HG03095 (cell line): ENCODE results near the gene SH3BGRL3.
"Not testable (repeated sequence)": the region's sequence is repeated elsewhere in the genome, so short reads cannot be mapped to it uniquely, and the experiment has no call there.

ENCODE experiments used
- ATAC-seq: cut with Tn5 transposase; IDR thresholded peaks from one replicate; pipeline ENCODE4 v1.9.1; 2021; ENCODE audit warnings: moderate library complexity; ENCODE audit not compliant: unreplicated experiment

The SH3BGRL3 gene

DNA sequence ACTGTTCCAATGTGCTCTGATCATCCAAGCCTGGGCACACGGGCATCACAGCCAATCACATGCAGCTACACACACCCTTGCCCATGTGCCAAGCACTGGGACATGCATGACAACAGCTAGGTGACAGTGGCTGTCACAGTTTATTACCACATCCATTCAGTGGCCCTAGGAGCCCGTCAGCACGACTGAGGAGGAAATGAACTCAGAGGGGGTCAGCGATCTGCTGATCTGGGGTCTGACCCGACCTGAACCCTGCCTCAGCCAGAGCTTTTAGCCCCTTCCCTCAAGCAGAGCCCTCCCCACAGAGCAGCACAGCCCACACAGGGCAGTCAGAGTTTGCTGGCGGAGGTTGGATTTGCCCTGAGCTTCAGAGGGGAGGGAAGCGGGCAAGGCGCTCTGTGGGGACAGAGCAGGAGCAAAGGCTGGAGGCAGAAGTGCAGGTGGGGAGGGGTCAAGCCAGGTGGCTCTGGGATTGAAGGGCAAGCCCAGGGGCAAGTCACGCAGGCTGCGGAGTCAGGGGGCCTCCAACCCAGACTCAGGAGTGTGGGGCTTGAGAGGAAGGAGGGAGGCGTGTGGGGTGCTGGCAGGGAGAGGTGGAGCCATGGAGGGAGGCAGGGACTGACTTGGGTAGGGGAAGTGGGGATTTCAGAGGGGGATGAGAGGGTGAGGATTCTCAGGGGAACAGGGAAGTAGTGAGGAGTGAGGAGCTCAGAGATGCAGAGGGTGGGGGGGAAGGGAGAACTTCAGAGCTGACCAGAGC lies 10.4 kb downstream of the SH3BGRL3 start:
- no peak for ATAC-seq

DNA sequence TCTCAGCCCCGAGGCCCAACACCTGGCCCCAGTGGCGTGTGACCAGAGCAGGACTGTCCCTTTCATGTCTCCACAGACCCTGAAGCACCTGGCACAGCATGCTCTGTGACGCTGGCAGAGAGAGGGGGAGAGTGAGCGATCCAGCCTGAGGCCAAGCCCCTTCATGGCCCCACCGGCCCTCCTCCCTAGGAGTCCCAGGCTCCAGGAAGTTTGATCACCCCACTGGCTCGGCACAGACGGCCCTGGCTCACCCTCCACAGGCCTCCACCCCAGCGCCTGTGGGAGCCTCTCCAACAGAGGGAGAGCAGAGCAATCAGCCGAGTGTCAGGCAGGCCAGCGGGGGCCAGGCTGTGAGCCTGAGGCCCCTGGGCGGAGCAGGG lies 11.0 kb downstream of the SH3BGRL3 start:
- no peak for ATAC-seq

DNA sequence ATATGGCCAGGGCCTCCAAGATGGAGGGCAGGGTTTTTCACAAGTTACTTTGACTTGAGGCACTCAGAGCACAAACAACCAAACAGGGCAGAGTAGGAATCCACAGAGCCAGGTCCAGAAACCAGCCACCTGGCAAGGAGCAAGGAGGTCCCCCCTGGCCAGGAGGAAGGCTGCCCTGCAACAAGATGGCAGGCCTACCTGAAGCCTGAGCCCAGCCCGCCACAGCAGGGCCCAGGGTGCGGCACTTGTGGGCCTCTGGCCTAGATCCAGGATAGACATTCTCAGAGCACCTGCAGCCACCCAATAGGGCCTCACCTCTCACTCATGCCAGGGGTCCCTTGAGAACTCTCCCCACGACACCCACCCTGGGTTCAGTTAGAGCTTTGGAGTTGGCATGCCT lies 11.5 kb downstream of the SH3BGRL3 start:
- no peak for ATAC-seq

DNA sequence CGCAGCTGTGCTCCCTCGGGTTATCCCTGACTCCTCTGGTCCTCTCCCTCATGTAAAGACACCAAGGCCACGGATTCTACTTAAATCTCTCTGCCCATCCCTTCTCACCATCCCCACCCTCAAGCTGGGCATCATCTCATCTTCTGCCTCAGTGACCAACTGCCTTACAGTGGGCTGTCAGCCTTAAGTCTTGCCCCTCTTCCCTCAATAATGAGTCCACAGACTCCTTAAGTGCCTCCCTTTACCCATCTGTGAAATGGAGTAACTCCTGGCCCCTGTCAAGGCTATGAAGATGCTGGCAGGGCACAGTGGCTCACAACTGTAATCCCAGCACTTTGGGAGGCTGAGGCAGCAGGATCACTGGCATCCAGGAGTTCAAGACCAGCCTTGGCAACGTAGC lies 12.1 kb downstream of the SH3BGRL3 start:
- ATAC-seq = no peak

DNA sequence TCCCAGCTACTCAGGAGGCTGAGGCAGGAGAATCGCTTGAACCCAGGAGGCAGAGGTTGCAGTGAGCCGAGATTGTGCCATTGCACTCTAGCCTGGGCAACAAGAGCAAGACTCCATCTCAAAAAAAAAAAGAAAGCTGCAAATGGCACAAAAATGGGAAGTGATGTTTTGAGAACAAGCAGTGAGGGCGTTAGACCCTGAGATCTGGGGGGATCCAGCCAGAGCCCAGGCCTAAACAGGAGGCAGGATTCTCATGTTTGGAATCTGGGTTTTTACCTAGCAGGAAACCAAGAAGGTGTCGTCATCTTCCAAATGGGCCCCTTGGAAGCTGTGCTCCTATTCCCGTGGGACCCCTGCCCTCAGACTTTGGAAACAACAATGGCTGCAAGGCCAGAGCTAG lies 12.8 kb downstream of the SH3BGRL3 start:
- ATAC-seq = not testable (repeated sequence)

DNA sequence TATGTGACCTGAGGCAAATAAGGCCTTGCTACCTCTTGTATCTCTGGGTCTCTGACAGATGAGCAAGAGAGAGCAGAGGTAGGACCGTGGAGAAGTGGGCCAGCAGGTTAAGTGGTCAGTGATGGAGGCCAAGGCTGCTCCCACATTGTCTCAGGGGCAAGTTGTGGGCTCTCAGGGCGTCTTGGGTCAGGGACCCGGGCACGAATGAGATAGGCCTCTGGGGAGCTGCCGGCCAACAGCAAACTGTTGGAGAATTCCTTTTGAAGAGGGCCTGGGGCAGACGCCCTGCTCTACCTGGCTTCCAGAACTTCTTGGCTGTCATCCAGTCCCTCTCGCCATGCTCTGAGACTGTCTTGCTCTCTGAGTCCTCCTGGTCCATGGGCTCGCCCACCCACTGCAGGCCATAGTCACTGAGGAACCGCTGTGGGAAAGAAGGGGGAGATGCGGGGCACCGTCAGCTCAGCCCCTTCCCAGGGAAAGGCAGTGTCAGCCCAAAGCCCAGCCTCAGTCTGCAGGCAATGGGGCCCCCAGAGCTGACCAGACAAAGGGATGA lies 14.1 kb downstream of the SH3BGRL3 start:
- ATAC-seq = no peak

DNA sequence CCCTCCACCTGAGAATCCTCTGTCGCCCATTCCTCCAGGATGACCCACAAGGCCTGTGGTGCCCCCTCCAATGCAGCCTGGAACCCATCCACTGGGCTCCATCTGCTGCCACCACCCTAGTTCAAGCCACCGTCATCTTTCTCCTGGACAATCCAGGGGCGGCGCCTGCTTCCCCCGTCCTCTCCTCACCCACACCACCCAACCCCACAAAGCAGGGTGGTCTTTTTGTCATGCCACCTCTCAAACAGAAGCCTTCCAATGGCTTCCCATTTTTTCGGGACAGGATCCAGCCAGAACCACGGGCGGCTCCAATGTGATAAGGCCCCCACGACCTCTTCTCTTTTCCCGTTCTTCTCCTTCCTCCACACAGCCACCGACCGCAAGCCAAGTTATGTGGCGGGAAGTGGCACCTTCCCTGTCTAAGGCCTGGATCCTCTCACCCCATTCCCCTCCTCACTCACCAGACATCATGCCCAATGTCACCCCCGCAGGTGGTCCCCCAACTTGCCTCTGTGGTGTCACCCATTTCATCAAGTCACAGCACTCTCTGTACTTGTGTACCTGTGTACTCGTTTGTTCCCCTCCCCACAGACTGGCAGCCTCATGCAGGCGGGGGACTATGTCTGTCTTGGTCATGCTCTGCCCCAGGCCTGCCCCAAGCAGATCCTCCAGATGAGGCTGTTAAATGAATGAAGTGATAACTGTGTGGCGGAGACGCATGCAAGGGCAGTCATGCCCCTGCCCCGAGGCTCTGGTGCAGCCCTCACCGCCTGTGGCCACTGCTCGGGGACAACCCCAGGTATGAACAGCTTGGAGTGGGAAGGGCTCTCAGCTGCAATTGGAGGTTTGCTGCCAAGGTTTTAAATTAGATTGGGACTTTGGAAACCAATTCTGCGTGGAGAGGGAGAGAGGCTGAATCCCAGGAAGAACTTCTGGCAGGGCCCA lies 15.6 kb downstream of the SH3BGRL3 start:
- no peak for ATAC-seq

DNA sequence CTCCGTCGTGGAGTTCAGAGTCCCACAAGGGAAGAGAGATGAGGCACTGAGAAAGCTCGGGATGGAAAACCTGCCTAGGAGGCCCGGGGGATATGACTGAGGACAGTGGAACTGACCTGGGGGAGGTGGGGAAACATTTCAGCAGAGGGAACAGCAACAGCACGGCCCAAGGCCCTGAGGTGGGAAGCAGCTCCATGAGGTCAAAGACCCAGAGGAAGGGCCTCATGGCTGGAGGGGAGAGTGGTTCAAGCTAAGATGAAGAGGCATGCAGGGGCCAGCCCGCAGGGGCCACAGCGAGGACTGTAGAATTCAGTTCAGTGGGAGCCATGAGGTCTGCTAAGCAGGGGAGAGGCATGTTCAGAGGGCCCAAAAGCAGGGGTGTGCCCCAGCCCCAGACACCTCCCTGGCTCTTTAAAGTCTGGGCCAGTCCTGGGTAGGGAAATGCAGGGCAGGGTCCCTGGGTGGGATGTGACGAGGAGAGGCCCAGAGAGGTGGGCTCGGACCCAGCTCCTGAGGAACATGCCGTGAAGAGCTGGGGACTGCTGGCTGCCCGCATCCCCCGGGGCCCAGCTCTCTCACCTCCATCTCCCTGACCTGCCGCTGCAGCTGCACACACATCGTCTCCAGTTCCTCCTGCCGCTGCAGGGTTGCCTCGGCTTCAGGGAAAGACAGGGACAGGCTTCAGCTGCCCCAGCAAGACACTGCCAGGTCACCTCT lies 16.6 kb downstream of the SH3BGRL3 start:
- no peak for ATAC-seq

DNA sequence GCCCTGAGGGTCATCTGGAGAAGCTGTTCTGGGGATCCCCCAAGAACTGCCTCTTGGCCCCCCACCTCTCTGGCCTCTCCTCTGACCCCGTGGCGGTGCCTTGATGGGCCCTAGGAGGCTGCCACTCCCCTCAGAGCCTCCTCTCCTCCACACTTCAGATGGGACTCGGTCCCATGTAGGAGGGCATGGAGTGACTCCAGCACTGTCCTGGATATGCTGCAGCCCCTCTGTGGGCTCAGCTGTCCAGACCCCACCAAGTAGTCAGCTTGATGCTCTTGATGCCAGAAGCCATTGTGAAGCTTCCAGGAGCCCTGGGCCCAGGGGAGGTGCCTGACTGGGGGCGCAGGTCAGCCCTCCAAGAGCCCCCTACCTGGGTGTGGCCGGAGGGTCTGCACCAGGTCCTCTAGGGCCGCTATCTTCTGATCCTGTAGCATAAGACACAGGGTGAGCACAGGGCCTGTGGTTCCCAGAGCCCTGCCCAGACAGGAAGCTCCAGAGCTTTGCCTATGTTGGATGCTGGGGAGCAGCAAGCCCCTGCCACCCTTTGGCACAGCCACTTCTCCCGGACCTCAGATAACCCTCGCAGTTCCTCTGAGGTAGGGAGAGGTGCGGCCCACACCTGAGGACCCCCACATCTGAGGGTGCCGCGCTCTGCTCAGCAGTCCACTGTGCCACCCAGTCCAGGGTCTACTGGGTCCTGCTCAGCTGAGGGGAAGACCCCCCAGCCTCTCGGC lies 17.3 kb downstream of the SH3BGRL3 start:
- ATAC-seq = no peak

DNA sequence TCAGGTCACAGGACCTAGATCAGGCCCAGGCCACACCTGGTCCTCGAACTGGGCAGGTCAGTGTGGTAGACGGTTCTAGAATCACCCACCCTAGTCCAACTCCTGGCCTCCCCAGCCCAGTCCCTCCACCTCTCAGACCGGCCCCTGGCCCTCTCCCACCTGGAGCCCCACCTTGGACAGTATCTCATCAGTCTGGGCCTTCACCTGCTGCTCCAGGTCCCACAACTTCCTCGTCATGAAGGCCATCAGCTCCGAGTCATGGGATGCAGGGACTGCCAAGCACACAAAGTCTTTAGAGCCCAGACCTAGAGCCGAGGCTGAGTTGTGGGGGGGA lies 17.9 kb downstream of the SH3BGRL3 start:
- ATAC-seq = no peak

DNA sequence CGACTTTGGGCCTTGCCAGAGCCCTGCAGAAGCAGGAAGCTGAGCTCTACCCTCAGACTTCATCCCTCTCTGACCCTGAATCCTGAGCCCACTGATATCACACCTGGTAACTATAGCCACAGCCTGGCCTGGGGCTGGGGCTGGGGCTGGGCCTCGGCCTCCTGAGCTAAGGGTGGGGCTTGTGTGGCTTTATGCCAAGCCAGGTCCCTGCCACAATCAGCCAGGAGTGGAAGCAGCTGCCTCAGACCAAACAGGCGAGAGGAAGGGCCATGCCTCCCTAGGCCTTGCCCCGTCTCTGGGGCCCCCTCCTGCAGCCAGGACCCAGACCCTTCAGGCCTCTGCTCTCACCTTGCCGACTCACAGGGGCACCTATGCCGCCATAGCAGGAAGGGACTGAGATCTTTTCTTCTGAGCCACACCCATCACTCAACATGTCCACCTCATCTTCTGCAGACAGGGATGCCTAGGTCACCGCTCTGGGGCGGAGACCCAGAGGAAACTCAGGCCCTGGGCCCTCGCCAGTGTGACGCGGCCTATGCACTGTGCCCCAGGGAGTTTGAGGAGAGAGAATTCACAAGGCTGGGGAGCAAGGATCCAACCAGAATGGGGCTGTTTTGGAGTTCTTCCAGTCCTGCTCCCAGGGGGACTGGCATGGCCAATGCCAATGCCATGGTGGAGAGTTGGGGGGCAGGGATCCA lies 20.8 kb downstream of the SH3BGRL3 start:
- ATAC-seq = no peak

DNA sequence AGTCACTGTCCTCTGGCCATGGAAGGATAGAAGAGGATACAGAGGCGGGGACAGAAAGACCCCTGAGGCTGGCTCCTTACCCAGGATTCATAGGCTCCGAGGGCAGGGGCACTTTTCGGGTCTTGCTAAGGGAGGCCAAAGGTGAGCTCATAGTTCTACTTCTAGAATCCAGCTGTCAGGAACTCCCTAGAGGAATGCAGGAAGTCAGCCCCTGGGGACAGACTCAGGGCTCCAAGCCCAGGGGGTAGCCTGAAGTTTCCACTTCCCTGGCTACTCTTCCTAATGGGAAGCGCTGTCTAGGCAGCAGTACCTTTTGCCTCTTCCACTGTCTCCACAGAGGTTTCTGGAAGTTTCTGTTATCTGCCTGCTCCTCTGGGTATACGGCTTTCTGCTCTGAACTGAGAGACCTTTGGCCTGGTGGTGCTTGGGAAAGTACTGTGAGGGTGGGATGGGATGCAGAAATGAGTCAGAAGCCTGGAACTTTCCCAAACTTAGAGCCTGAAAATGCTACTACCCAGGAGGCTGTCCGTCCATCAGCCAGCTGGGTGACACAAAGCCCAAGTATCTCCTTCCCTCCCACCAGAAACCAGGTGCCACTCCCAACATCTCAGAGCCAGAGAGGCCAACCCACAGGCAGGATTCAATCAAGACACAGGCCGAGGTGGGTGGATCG lies 23.0 kb downstream of the SH3BGRL3 start:
- ATAC-seq = no peak

DNA sequence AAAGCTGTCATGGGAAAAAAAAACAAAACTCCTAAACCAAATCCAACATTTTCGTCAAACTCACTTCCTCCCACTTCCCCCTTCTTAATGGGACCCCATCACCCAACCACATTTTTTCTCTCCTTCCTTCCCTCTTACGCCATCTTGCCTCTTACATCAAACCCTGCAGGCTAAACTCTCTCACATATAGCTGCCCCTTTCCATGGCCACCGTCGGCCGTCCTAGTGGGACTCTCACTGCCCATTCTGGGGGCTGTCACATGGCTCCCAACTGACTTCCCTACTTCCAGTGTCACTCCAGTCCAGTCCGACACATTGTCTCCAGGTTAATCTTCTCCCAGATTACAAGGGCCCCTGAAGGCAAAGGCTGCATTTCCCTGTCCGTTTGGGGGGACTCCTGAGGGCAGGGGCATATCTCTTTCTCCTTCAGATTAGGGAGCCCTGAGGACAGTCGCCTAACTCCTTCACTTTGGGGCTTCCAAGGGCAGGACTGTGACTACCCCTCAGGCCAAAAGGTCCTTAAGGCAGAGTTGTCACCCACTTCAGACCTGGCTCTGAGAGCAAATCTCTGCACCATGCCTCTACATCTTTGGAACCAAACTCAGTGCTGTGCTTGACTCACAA lies 25.9 kb downstream of the SH3BGRL3 start:
- ATAC-seq = no peak

DNA sequence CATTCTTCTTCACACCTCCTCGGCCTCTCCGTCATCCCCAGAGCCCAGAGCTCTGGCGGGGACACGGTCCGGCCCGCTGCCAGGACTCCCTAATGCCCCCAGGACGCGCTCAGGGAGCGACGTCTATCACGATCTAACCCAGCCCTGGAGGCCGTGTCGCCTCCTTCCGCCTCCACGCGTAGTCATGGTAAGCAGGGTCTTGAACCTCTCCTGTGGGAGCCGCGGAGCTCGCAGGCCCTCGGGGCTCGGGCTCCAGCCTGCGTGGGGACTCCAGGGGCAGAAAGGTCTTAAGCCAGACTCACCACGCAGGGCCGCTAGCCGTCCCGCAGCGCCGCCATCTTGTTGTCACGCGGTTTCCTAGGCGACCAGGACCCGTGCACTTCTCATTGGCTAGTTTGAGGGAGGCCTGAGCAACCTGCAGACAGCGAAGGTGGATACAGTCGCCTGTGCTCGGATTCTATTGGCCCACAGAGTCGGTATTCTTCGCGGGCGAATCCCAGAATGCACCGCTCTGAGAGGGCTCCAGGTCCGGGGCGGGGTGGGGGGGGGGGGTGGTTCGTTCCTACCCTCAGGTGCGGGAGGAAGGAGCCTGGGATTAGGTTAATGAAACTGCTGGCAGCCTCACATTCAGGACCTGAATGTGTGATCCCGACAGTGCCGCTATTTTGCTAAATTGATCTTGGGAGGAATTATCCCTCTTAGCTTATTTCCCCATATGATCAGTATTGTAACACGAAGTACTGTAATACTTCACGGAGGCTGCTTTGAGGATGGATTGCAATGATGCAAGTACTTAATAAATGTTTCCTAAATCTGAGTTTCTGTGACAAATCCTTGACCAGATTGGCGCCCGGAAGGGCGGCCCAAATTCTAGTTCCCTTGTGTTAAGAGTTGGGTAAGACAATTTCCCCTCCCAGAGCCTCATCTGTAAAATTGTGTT lies 26.7 kb downstream of the SH3BGRL3 start, which contains the start of gene UBXN11:
TSS of gene UBXN11 (minus strand) at position 347 of the 940 bp plus-strand sequence. CDS start 3,753 bp downstream, outside the sequence.
- ATAC-seq = peak; percentile 88

DNA sequence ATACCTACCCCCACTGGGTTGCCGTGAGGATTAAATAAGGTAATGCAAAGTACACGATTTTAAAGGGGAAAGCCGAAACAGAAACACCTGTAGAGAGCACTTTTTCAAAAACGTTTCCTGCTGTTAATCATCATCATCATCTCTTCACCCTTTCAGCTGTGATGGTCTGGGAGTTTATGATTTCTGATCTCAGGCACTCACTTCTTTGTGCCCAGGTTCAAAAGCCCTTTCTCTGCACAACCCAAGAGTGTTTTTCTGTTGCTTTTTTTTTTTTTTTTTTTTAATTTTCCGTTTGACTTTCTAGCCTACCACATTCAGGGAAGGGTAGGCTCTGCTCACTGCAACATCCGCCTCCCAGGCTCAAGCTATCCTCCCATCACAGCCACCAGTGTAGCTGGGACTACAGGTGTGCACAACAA lies 27.5 kb downstream of the SH3BGRL3 start:
- ATAC-seq = no peak

DNA sequence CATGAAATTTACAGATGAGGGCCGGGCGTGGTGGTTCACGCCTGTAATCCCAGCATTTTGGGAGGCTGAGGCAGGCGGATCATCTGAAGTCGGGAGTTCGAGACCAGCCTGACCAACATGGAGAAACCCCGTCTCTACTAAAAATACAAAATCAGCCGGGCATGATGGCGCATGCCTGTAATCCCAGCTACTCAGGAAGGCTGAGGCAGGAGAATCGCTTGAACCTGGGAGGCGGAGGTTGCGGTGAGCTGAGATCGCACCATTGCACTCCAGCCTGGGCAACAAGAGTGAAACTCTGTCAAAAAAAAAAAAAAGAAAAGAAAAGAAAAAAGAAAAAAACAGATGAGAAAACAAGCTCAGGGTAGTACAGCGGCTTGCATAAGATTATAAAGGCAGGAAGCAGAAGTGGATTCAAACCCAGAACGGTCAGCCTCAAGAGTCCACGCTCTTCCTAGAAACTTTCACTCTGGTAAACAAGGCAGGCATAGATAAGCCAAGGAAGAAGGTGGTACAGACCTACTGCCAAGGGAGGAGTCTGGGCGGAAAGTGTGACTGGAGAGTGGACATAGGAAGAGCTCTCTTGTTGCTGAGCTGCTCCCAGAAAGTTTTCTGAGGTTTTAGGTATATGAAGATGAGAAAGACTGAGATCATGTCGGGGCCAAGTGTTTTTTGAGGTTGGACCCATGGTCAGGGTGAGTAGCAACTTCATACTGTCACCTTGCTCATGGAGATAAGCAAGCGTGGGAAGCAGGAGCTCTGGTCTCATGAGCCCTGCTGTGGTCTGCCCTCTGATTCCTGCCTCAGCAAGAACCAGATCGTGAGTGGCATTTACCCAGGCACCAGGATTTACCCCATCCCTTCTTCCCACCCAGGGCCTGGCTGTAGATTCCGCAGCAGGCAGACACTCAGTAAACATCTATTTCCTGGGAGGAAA lies 28.3 kb downstream of the SH3BGRL3 start:
- ATAC-seq = not testable (repeated sequence)

DNA sequence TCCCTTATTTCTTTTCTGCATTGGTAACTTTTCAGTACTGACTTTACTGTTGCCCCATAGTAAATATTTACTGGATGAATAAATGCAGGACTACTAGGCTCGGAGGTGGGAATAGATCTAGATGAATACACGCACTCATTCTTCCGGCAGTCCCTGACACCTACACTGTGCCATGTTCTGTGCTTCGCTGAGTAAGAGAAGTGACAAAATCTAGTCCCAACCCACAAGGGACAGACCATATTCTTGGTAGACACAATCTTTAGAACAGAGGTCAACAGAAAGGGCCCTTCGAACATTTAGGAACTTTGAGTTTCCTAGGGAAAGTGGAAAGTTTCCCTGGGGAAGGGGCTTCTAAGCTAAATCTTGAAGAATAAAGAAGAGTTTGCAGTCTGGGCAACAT lies 34.6 kb downstream of the SH3BGRL3 start:
- ATAC-seq = no peak
